PC-3 (cell line): ENCODE measurements around the gene HDHD5. TPM values are rescaled to one million over a fixed set of nuclear protein-coding genes. Genes with fewer than 3 reads are reported as not detected.

Experiments
- ATAC-seq: fragments of 200-7000 bp; cut with Tn5 transposase; 2 replicates; pipeline ENCODE4 v1.9.1; 2020; ENCODE audit warnings: mild to moderate bottlenecking, moderate library complexity
- Bru-seq: library from RNA; stranded (reverse); fragments of 400-500 nt; gene quantifications from one replicate; lab custom pipeline; 2021; lab: Mats Ljungman, UMichigan
- BruChase-seq, 2 experiments: library from RNA; stranded (reverse); fragments of 400-500 nt; gene quantifications; one replicate each; lab custom pipeline; 2021; lab: Mats Ljungman, UMichigan
- BruUV-seq: library from RNA; stranded (reverse); fragments of 400-500 nt; replicated peaks from 2 replicates; lab custom pipeline; 2021; lab: Mats Ljungman, UMichigan
- CTCF ChIA-PET: fragments of 300-600 bp; sonication (Branson Sonifier 250); formaldehyde crosslinking; loops from one replicate; lab custom pipeline; 2022; ENCODE audit warnings: antibody characterized with exemption; lab: Charles Lee
- POLR2A ChIA-PET: fragments of 300-600 bp; sonication (Branson Sonifier 250); formaldehyde crosslinking; loops from one replicate; lab custom pipeline; 2022; ENCODE audit warnings: antibody characterized with exemption; ENCODE audit not compliant: unreplicated experiment; lab: Charles Lee
- DNase-seq: peaks from one replicate; pipeline ENCODE4 v3.0.0-alpha.2; 2015
- H2AFZ ChIP-seq: fragments of 300-600 bp; sonication (generic); 2 replicates; pipeline ENCODE4 v1.6.0; 2016; ENCODE audit warnings: antibody characterized with exemption, low read length
- H3F3A ChIP-seq: fragments of 300-600 bp; sonication (generic); one replicate; pipeline ENCODE4 v1.6.0; 2017; ENCODE audit warnings: antibody characterized with exemption, low read length, control low read depth, mild to moderate bottlenecking; ENCODE audit not compliant: unreplicated experiment
- H3K27ac ChIP-seq: fragments of 300-600 bp; sonication (generic); 2 replicates; pipeline ENCODE4 v1.5.1; 2016; ENCODE audit warnings: mild to moderate bottlenecking, low read length
- H3K27me3 ChIP-seq: fragments of 300-600 bp; sonication (generic); 2 replicates; pipeline ENCODE4 v1.6.1; 2016; ENCODE audit warnings: low read length, mixed read lengths
- H3K36me3 ChIP-seq: fragments of 300-600 bp; sonication (generic); 2 replicates; pipeline ENCODE4 v1.6.1; 2016; ENCODE audit warnings: low read depth, mixed run types, low read length, mixed read lengths
- H3K4me1 ChIP-seq: fragments of 300-600 bp; sonication (generic); 2 replicates; pipeline ENCODE4 v1.5.1; 2016; ENCODE audit warnings: low read length; ENCODE audit not compliant: insufficient read depth
- H3K4me2 ChIP-seq: fragments of 300-600 bp; sonication (generic); 2 replicates; pipeline ENCODE4 v1.6.0; 2016; ENCODE audit warnings: low read length
- H3K4me3 ChIP-seq: fragments of 300-600 bp; sonication (generic); 2 replicates; pipeline ENCODE4 v1.5.1; 2016; ENCODE audit warnings: mild to moderate bottlenecking, low read length, mixed read lengths
- H3K79me2 ChIP-seq: fragments of 300-600 bp; sonication (generic); 2 replicates; pipeline ENCODE4 v1.6.1; 2017; ENCODE audit warnings: low read length, mixed read lengths
- H3K9ac ChIP-seq: fragments of 300-600 bp; sonication (generic); 2 replicates; pipeline ENCODE4 v1.6.0; 2016; ENCODE audit warnings: mild to moderate bottlenecking, low read length
- H3K9me2 ChIP-seq: fragments of 300-600 bp; sonication (generic); replicated peaks from 2 replicates; pipeline ENCODE4 v1.6.1; 2016; ENCODE audit warnings: mixed run types, low read length, mixed read lengths
- H3K9me3 ChIP-seq: fragments of 300-600 bp; sonication (generic); 2 replicates; pipeline ENCODE4 v1.6.1; 2016; ENCODE audit warnings: low read length, mixed read lengths
- H4K20me1 ChIP-seq: fragments of 300-600 bp; sonication (generic); 2 replicates; pipeline ENCODE4 v1.6.1; 2016; ENCODE audit warnings: low read length, mixed read lengths
- EZH2 ChIP-seq: fragments of 300-600 bp; sonication (generic); IDR thresholded peaks from one replicate; pipeline ENCODE4 v1.6.1; 2017; ENCODE audit warnings: antibody characterized with exemption, mild to moderate bottlenecking, low read length; ENCODE audit not compliant: unreplicated experiment
- EZH2phosphoT487 ChIP-seq: fragments of 300-600 bp; sonication (generic); IDR thresholded peaks from 2 replicates; pipeline ENCODE4 v1.6.1; 2018; ENCODE audit warnings: mild to moderate bottlenecking, antibody characterized with exemption, low read length, borderline replicate concordance
- intact Hi-C: fragments of 100-400 bp; cut with micrococcal nuclease; formaldehyde crosslinking; loops from 2 replicates; pipeline ENCODE4 v1.9.0; 2023
- long read RNA-seq: library from polyadenylated mRNA; unstranded; transcript quantifications from one replicate; pipeline ENCODE4 v2.0.0, GENCODE V29; 2021; ENCODE audit not compliant: unreplicated experiment
- total RNA-seq: library from RNA; depleted of rRNA; stranded (reverse); fragments of >200 nt; gene quantifications from 2 replicates; pipeline ENCODE4 v1.2.3, GENCODE V29; 2014; rRNA removed
- TF ChIP-seq, protein P1 (sequence below): fragments of 300-600 bp; sonication (generic); conservative IDR thresholded peaks from 2 replicates; pipeline ENCODE4 v1.5.1; 2017; ENCODE audit warnings: antibody characterized with exemption, low read depth, mild to moderate bottlenecking, low read length

The HDHD5 gene
- total RNA-seq (57.3 and 62.9 TPM in 2 replicates), Bru-seq, nascent RNA (percentile 58 among the genes with signal in this experiment), BruChase-seq, experiment 1, labeled RNA remaining after a 6-hour chase (percentile 64 among the genes with signal in this experiment), BruChase-seq, experiment 2, labeled RNA remaining after a 2-hour chase (percentile 64 among the genes with signal in this experiment)
- long read RNA-seq, transcript HDHD5-202 (8 exons, 1,799 nt) = major isoform, 36 of 94 reads
- long read RNA-seq, partial matches to known transcripts = 3 of 94 reads
- long read RNA-seq, other reads (novel, unspliced or antisense) = 50 of 94 reads

DNA sequence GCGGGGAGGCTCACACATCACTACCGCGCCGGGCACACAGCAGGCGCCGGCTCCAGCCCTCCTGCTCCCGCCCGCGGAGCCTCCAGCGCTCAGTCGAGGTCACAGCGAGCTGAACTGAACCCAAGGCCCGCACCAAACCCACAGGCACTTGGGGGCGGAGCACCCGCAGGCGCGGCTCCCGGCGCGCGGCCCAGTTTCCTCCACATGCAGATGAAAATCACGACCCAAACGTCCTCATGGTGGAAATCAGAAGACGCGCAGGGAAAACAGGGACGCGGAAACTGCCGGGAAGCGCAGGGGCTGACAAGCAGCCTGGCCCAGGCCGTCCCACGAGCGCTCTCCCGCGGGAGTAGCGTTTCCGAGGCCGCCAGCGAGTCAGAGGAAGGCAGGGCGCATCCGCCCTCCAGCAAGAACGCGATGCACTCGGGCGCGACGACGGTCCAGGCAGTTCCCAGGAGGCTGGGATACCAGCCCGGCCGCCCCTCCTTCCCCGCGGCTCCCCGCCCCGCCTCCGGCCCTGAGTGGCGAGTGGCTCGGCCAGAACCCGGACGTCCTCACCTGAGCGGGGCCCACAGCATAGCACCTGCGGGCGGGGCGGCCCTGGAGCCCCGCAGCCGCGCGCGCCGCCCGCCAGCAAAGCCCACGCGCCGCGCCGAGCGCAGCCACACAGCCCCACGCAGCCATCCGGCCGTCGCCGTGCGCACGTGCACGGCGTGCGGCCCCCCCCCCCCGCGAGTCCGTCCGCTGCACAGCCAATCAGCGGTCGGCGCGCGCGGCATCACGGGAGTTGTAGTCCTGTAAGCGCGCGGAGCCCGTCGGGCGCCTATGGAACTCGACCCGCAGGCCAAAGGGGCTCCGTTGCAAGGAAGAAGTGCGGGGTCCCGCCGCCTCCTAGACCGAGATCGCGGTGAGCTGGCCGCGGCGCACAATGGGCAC, at the start of gene HDHD5:
TSS of gene HDHD5 (minus strand) at position 710 of the 936 bp plus-strand sequence. CDS start at position 684, 26 bp downstream.
- no peaks in the 10 kb centered on the region for H3K36me3 ChIP-seq
- no TSS peak for BruUV-seq
- peak within 1 kb of the TSS; percentile 83 for H3K4me3 ChIP-seq
- peak within 1 kb of the TSS; percentile 99 for H2AFZ ChIP-seq
- H3K27ac ChIP-seq = peak within 1 kb of the TSS; percentile 51
- DNase-seq = peak; percentile 75
- peak; percentile 84 for ATAC-seq
- intact Hi-C loops = loop anchor here (1.0 kb wide), 1 partner anchor 47 kb away; no protein-coding TSS in a partner anchor
- peak within 1 kb of the TSS; percentile 99 for H3K4me2 ChIP-seq
- TF ChIP-seq, protein P1, sequence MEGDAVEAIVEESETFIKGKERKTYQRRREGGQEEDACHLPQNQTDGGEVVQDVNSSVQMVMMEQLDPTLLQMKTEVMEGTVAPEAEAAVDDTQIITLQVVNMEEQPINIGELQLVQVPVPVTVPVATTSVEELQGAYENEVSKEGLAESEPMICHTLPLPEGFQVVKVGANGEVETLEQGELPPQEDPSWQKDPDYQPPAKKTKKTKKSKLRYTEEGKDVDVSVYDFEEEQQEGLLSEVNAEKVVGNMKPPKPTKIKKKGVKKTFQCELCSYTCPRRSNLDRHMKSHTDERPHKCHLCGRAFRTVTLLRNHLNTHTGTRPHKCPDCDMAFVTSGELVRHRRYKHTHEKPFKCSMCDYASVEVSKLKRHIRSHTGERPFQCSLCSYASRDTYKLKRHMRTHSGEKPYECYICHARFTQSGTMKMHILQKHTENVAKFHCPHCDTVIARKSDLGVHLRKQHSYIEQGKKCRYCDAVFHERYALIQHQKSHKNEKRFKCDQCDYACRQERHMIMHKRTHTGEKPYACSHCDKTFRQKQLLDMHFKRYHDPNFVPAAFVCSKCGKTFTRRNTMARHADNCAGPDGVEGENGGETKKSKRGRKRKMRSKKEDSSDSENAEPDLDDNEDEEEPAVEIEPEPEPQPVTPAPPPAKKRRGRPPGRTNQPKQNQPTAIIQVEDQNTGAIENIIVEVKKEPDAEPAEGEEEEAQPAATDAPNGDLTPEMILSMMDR = no peak
- TF ChIP-seq EZH2 (no peak), EZH2phosphoT487 (no peak)
- H3K9me2 ChIP-seq = no peaks in the 10 kb centered on the region
- H3K79me2 ChIP-seq = peaks cover 42% of the 10 kb centered on the region
- no peaks in the 10 kb centered on the region for H3K9me3 ChIP-seq
- no peaks in the 10 kb centered on the region for H3K27me3 ChIP-seq
- H3K9ac ChIP-seq = peak within 1 kb of the TSS; percentile 80
- peaks cover 5% of the 10 kb centered on the region; the same call in 1 of the 2 replicates for H4K20me1 ChIP-seq
- no peaks in the 10 kb centered on the region for H3F3A ChIP-seq
- ChIA-PET POLR2A (interaction anchor here (0.6 kb wide), 1 partner anchor 991 kb away, joined by 21 read pairs; no protein-coding TSS in a partner anchor), CTCF (interaction anchor here (1.2 to 1.4 kb wide), 2 partner anchors 12 to 46 kb away, joined by 3 to 7 read pairs; no protein-coding TSS in a partner anchor)
- H3K4me1 ChIP-seq = peaks cover 16% of the 10 kb centered on the region

DNA sequence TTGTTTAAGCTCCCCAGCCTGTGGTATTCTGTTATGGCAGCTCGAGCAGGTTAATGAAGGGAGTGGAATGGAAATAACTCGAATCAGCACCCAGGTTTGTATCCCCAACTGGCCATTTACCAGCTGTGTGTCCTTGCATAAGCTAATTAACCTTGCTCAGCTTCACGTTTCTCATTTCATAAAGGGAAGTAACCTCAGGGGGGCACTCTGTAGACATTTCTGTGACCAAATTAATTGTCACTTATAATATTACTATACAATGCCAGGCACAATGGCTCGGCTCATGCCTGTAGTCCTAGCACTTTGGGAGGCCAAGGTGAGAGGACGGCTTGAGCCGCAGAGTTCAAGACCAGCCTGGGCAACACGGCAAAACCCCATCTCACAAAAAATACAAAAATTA, 46.4 kb upstream of the HDHD5 start:
- H3K27ac ChIP-seq = no peak overlapping the region
- H3K9ac ChIP-seq = no peak overlapping the region
- H3K9me2 ChIP-seq = no peaks in the 10 kb centered on the region
- no peak overlapping the region for H3K4me2 ChIP-seq
- CTCF ChIA-PET = interaction anchor here (0.6 to 0.7 kb wide), 2 partner anchors 155 to 296 kb away, joined by 3 to 4 read pairs; no protein-coding TSS in a partner anchor
- H2AFZ ChIP-seq = no peak overlapping the region
- no peak for ATAC-seq
- POLR2A ChIA-PET = no interaction called here
- H4K20me1 ChIP-seq = no peaks in the 10 kb centered on the region
- intact Hi-C loops = loop anchor here (10.0 kb wide), 1 partner anchor 299 kb away; no protein-coding TSS in a partner anchor
- no peaks in the 10 kb centered on the region for H3K27me3 ChIP-seq
- no peaks in the 10 kb centered on the region for H3F3A ChIP-seq
- no peaks in the 10 kb centered on the region for H3K36me3 ChIP-seq
- no peak for TF ChIP-seq EZH2phosphoT487
- no peak overlapping the region for H3K4me3 ChIP-seq
- DNase-seq = no peak
- H3K4me1 ChIP-seq = no peaks in the 10 kb centered on the region
- H3K79me2 ChIP-seq = no peaks in the 10 kb centered on the region
- no peaks in the 10 kb centered on the region for H3K9me3 ChIP-seq
- BruUV-seq = no TSS peak
